ENCODE measurements around the gene CCDC184. TPM values are rescaled to one million over a fixed set of nuclear protein-coding genes. Genes with fewer than 3 reads are reported as not detected.
A peak's percentile ranks its signal among the peaks of the same experiment; 100 is the strongest.
"Not testable (repeated sequence)": the region's sequence is repeated elsewhere in the genome, so short reads cannot be mapped to it uniquely, and the experiment has no call there.

Gene CCDC184
- total and polyA plus RNA-seq, 12 donors = 1.4 to 12.8 (median 6.7) TPM

DNA sequence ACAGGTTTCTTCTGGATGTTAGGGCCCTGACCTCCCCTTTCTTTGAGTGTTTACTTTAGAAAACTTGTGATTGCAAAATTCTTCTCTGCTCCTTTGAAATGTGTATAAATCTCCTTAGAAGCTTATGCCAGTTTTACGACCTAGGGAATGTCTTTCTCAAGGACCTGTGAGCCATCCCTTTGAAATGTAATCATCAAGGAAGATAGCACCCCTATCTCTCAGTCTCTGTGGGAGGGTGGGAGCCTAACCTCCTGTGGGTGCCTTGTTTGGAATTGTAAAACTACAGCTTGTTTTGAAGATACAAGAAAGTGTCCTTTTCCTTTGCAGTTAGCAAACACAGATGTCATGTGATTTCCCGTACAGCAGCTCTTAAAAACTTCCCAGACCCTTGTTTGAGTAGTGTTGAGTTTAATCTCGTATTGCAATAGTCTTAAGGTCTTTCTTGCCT lies 16.4 kb downstream of the CCDC184 start:
- no peak for TF ChIP-seq POLR2A (IDR thresholded peaks at IDR 0.05)
- TF ChIP-seq, protein P1, sequence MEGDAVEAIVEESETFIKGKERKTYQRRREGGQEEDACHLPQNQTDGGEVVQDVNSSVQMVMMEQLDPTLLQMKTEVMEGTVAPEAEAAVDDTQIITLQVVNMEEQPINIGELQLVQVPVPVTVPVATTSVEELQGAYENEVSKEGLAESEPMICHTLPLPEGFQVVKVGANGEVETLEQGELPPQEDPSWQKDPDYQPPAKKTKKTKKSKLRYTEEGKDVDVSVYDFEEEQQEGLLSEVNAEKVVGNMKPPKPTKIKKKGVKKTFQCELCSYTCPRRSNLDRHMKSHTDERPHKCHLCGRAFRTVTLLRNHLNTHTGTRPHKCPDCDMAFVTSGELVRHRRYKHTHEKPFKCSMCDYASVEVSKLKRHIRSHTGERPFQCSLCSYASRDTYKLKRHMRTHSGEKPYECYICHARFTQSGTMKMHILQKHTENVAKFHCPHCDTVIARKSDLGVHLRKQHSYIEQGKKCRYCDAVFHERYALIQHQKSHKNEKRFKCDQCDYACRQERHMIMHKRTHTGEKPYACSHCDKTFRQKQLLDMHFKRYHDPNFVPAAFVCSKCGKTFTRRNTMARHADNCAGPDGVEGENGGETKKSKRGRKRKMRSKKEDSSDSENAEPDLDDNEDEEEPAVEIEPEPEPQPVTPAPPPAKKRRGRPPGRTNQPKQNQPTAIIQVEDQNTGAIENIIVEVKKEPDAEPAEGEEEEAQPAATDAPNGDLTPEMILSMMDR (IDR thresholded peaks at IDR 0.05) = no peak
- Histone ChIP-seq H3K27me3 (no peaks in the 10 kb centered on the region), H3K36me3 (replicated peaks in 1 of 2) (no peaks in the 10 kb centered on the region), H3K4me1 (replicated peaks in 1 of 2) (peaks cover 19 to 32% of the 10 kb centered on the region in 2 donors), H3K27ac (peak overlapping the region; percentile 99 to 100 (median 99)), H3K4me3 (peak overlapping the region in 1 of 4 donors; percentile 75), H3K9me3 (replicated peaks in 1 of 3) (no peaks in the 10 kb centered on the region)
- intact Hi-C loops (cut with DNase I) = loop anchor here in 1 of 2 donors (5.0 to 10.0 kb wide), 2 partner anchors 95 to 153 kb away; partner anchors contain the start of gene ZNF641
- 16 to 21% (median 19%) methylated on average over 3 of the region's 3 CpGs for WGBS, 4 donors
- peak in 3 of 7 donors; percentile 17 to 57 (median 30) for DNase-seq

DNA sequence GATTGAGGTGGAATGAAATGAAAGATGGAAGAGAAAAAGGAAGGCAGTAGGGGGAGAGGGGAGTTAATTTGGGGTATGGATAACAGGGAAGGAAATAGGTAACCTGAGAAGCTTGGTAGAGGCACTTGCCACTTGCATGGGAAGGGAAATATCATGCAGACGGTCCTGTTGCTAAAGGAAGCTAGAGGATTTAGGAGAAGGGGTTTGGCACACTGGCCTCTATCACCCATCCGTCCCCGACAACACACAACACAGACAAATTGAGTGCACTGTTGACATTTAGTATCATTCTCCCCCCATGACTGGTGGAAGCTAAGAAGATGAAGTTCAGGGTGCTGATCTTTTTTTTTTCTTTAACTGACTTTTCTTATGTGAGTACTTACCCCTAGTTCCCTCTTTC lies 17.6 kb downstream of the CCDC184 start:
- DNase-seq = no peak
- H3K9me3 ChIP-seq (replicated peaks in 1 of 3) = no peaks in the 10 kb centered on the region
- peaks cover 19 to 32% of the 10 kb centered on the region in 2 donors for H3K4me1 ChIP-seq (replicated peaks in 1 of 2)
- intact Hi-C loops (cut with DNase I) = loop anchor here in 1 of 2 donors (10.0 kb wide), 1 partner anchor 94 kb away; no protein-coding TSS in a partner anchor
- no peaks in the 10 kb centered on the region for H3K36me3 ChIP-seq (replicated peaks in 1 of 2)
- no peak overlapping the region for H3K4me3 ChIP-seq
- TF ChIP-seq, protein P1 (IDR thresholded peaks at IDR 0.05) = no peak
- no peak for TF ChIP-seq POLR2A (IDR thresholded peaks at IDR 0.05)
- H3K27me3 ChIP-seq = no peaks in the 10 kb centered on the region
- WGBS, 4 donors = 78 to 92% (median 91%) methylated on average over 3 of the region's 3 CpGs
- no peak overlapping the region for H3K27ac ChIP-seq

DNA sequence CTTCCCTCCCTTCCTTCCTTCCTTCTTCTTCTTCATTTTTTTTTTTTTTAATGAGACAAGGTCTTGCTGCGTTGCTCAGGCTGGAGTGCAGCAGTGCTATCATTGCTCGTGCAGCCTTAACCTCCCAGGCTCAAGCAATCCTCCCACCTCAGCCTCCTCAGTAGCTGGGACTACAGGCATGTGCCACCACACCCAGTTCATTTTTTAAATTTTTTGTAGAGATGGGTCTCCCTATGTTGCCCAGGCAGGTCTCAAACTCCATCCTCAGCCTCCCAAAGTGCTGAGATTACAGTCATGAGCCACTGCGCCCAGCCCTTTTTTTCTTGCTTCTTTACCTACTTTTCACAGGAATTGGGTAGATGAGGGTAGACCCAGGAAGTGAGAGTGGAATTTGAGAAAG lies 18.1 kb downstream of the CCDC184 start:
- no peak overlapping the region for H3K4me3 ChIP-seq
- DNase-seq = no peak
- no peak overlapping the region for H3K27ac ChIP-seq
- H3K9me3 ChIP-seq (replicated peaks in 1 of 3) = peaks cover 0 to 3% (median 0%) of the 10 kb centered on the region in 3 donors
- H3K4me1 ChIP-seq (replicated peaks in 1 of 2) = peaks cover 19 to 32% of the 10 kb centered on the region in 2 donors
- WGBS, 4 donors = 87 to 96% (median 91%) methylated on average over 3 of the region's 3 CpGs
- TF ChIP-seq, protein P1 (IDR thresholded peaks at IDR 0.05) = no peak
- TF ChIP-seq POLR2A (IDR thresholded peaks at IDR 0.05) = no peak
- intact Hi-C loops (cut with DNase I) = loop anchor here in 1 of 2 donors (10.0 kb wide), 1 partner anchor 93 kb away; no protein-coding TSS in a partner anchor
- H3K36me3 ChIP-seq (replicated peaks in 1 of 2) = no peaks in the 10 kb centered on the region
- H3K27me3 ChIP-seq = no peaks in the 10 kb centered on the region

DNA sequence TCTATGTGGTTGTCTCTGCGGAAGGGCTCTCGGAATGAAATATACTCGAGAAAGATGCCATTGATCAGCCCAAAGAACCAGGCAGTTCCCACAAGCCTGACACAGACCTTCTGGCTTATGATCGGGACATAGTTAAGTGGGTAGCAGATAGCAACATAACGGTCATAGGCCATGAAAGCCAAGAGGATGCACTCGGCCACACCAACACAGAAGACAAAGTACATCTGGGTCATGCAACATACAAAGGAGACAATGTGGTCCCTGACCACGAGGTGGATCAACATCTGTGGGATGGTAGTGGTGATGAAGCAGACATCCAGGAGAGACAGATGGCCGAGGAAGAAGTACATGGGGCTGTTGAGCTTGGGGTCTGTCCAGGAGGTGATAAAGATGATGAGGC lies 19.3 kb downstream of the CCDC184 start:
- intact Hi-C loops (cut with DNase I) = loop anchor here in 1 of 2 donors (10.0 kb wide), 1 partner anchor 92 kb away; no protein-coding TSS in a partner anchor
- no peaks in the 10 kb centered on the region for H3K27me3 ChIP-seq
- no peak overlapping the region for H3K27ac ChIP-seq
- H3K9me3 ChIP-seq (replicated peaks in 1 of 3) = peaks cover 0 to 8% (median 0%) of the 10 kb centered on the region in 3 donors
- TF ChIP-seq POLR2A (IDR thresholded peaks at IDR 0.05) = no peak
- no peak for DNase-seq
- WGBS, 4 donors = 93 to 96% (median 95%) methylated on average over 8 of the region's 8 CpGs
- H3K4me3 ChIP-seq = no peak overlapping the region
- no peaks in the 10 kb centered on the region for H3K36me3 ChIP-seq (replicated peaks in 1 of 2)
- peaks cover 19 to 26% of the 10 kb centered on the region in 2 donors for H3K4me1 ChIP-seq (replicated peaks in 1 of 2)

- peaks cover 0 to 8% (median 0%) of the 10 kb centered on the region in 3 donors for H3K9me3 ChIP-seq (replicated peaks in 1 of 3)
- no peaks in the 10 kb centered on the region for H3K36me3 ChIP-seq (replicated peaks in 1 of 2)
- TF ChIP-seq, protein P1 (IDR thresholded peaks at IDR 0.05) = no peak
- no peak for TF ChIP-seq POLR2A (IDR thresholded peaks at IDR 0.05)
- DNase-seq = no peak
- no peak within 1 kb of the TSS for H3K27ac ChIP-seq
- H3K4me3 ChIP-seq = no peak within 1 kb of the TSS
- intact Hi-C loops (cut with DNase I) = loop anchor here in 1 of 2 donors (10.0 kb wide), 1 partner anchor 92 kb away; no protein-coding TSS in a partner anchor
- 74 to 77% (median 75%) methylated on average over 4 of the region's 4 CpGs for WGBS, 4 donors
- H3K27me3 ChIP-seq = no peaks in the 10 kb centered on the region
- peaks cover 19 to 26% of the 10 kb centered on the region in 2 donors for H3K4me1 ChIP-seq (replicated peaks in 1 of 2)
Observed at GRCh38 chr12:48203192-48203591, 19.7 kb downstream of the CCDC184 start, which contains the start of gene OR10AD1. Gene OR10AD1 (minus strand): TSS chr12:48203292. CDS start chr12:48203292, 0 bp downstream.

GRCh38 chr12:48209495-48209894 lies 26.1 kb downstream of the CCDC184 start:
- H3K27me3 ChIP-seq; H3K27ac ChIP-seq; H3K36me3 ChIP-seq (replicated peaks in 1 of 2); H3K4me1 ChIP-seq (replicated peaks in 1 of 2); H3K4me3 ChIP-seq; DNase-seq: not testable (repeated sequence)
- peaks cover 0 to 14% (median 0%) of the 10 kb centered on the region in 3 donors for H3K9me3 ChIP-seq (replicated peaks in 1 of 3)
- intact Hi-C loops (cut with DNase I) = loop anchor here in 1 of 2 donors (10.0 kb wide), 1 partner anchor 85 kb away; no protein-coding TSS in a partner anchor
- 88 to 100% (median 97%) methylated on average over 1 of the region's 2 CpGs for WGBS, 4 donors

Measured in adrenal gland (tissue), 12 donors.